ENCODE data around the gene PACSIN2. TPM values are rescaled to one million over a fixed set of nuclear protein-coding genes. Genes with fewer than 3 reads are reported as not detected.
A peak's percentile ranks its signal among the peaks of the same experiment; 100 is the strongest.

PACSIN2 gene
- total RNA-seq, 6 donors from 2014 or later: 120 to 186 (median 151) TPM

DNA sequence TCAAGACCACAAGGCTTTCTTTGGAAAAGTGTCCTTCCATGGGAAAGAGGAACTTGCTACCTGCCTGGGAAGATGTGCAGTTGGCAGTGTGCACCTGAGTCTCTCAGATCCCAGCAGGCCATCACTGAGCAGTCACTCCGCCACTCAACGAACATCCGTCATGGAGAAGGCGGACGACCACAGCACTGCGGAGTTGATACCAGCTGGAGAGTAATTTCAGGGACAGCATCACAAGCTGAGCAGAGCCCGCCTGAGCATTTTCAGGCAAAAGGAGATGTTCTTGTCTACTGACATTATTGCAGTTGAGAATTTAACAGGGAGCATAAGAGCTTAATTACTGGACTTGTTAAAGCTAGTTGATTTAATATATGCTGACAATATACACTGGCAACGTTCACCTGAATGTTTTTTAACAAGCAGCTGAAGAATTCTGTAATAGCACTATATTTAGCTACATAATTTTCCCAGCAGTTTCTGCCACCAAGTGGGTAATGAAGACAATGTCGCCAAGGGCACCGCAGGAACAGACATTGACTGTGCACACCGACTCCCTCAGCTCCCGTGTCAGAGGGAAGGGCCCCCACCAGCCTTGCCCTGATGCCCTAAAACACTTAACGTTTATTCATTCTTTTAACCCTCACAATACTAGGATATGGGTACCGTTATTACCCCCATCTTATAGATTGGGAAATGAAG, 105.4 kb downstream of the PACSIN2 start:
- no peak overlapping the region for H3K4me3 ChIP-seq
- no peak for TF ChIP-seq EP300 (IDR thresholded peaks at IDR 0.05)
- TF ChIP-seq CTCF (IDR thresholded peaks at IDR 0.05): no peak
- no peak for TF ChIP-seq POLR2AphosphoS5 (IDR thresholded peaks at IDR 0.05)
- TF ChIP-seq POLR2A (IDR thresholded peaks at IDR 0.05): no peak
- no peaks in the 10 kb centered on the region for H3K9me3 ChIP-seq
- H3K4me1 ChIP-seq: peaks cover 36 to 85% (median 46%) of the 10 kb centered on the region in 4 donors
- 90% methylated on average over 14 of the region's 14 CpGs for WGBS, 2 donors
- DNase-seq (no peak), ATAC-seq (ENCODE audit: low FRiP score in 2 of 2) (no peak)
- H3K27ac ChIP-seq: peak overlapping the region in 1 of 4 donors; percentile 73
- H3K27me3 ChIP-seq: no peaks in the 10 kb centered on the region
- H3K36me3 ChIP-seq: peaks cover 2 to 30% (median 13%) of the 10 kb centered on the region in 4 donors

DNA sequence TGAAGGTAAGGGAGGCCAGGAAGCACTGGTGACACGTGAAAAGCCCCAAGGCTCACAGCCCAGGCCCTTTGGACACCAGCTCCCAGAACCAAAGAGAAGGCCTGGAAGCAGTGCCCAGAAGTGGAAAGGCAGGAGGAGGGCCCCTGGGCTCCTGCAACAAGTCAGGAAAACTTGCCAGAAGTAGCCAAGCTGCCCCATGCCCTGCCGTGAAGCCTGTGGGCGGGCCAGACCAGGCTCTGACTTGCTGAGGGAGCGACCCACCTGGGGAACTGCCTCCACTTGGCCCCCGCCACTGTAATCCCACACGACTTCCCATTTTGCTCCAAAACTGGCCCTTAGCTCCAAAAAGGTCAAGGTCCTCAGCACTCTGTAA, 106.6 kb downstream of the PACSIN2 start:
- Histone ChIP-seq H3K27ac (peak overlapping the region; percentile 41 to 77 (median 71)), H3K4me1 (peaks cover 36 to 77% (median 46%) of the 10 kb centered on the region in 4 donors), H3K4me3 (no peak overlapping the region), H3K36me3 (peaks cover 2 to 30% (median 13%) of the 10 kb centered on the region in 4 donors), H3K27me3 (no peaks in the 10 kb centered on the region), H3K9me3 (no peaks in the 10 kb centered on the region)
- WGBS, 2 donors: 79 to 92% methylated on average over 6 of the region's 6 CpGs
- ATAC-seq (ENCODE audit: low FRiP score in 2 of 2) (no peak), DNase-seq (no peak)
- TF ChIP-seq EP300 (IDR thresholded peaks at IDR 0.05) (no peak), POLR2A (IDR thresholded peaks at IDR 0.05) (no peak), CTCF (IDR thresholded peaks at IDR 0.05) (no peak), POLR2AphosphoS5 (IDR thresholded peaks at IDR 0.05) (no peak)

GRCh38 chr22:42907404-42908373, 107.3 kb downstream of the PACSIN2 start:
- WGBS, 2 donors: 71 to 83% methylated on average over 24 to 26 of the region's 26 CpGs
- ATAC-seq (ENCODE audit: low FRiP score in 2 of 2): peak in 1 of 2 donors; percentile 6
- peak in 1 of 2 donors; percentile 60 for DNase-seq

More at GRCh38 chr22:42907404-42908373, 107.3 kb downstream of the PACSIN2 start:
- Histone ChIP-seq H3K4me1 (peaks cover 36 to 70% (median 45%) of the 10 kb centered on the region in 4 donors), H3K27ac (peak overlapping the region; percentile 41 to 77 (median 71)), H3K9me3 (no peaks in the 10 kb centered on the region), H3K4me3 (no peak overlapping the region), H3K36me3 (peaks cover 2 to 30% (median 13%) of the 10 kb centered on the region in 4 donors), H3K27me3 (no peaks in the 10 kb centered on the region)
- TF ChIP-seq POLR2A (IDR thresholded peaks at IDR 0.05) (no peak), EP300 (IDR thresholded peaks at IDR 0.05) (no peak), POLR2AphosphoS5 (IDR thresholded peaks at IDR 0.05) (no peak), CTCF (IDR thresholded peaks at IDR 0.05) (no peak)
